HG03378 (cell line): ENCODE measurements around the gene MYLK2.
"Not testable (repeated sequence)": the region's sequence is repeated elsewhere in the genome, so short reads cannot be mapped to it uniquely, and the experiment has no call there.

ENCODE experiments used
- ATAC-seq: cut with Tn5 transposase; IDR thresholded peaks from one replicate; pipeline ENCODE4 v1.9.1; 2021; ENCODE audit warnings: mild to moderate bottlenecking, moderate library complexity; ENCODE audit not compliant: unreplicated experiment

MYLK2 gene

DNA sequence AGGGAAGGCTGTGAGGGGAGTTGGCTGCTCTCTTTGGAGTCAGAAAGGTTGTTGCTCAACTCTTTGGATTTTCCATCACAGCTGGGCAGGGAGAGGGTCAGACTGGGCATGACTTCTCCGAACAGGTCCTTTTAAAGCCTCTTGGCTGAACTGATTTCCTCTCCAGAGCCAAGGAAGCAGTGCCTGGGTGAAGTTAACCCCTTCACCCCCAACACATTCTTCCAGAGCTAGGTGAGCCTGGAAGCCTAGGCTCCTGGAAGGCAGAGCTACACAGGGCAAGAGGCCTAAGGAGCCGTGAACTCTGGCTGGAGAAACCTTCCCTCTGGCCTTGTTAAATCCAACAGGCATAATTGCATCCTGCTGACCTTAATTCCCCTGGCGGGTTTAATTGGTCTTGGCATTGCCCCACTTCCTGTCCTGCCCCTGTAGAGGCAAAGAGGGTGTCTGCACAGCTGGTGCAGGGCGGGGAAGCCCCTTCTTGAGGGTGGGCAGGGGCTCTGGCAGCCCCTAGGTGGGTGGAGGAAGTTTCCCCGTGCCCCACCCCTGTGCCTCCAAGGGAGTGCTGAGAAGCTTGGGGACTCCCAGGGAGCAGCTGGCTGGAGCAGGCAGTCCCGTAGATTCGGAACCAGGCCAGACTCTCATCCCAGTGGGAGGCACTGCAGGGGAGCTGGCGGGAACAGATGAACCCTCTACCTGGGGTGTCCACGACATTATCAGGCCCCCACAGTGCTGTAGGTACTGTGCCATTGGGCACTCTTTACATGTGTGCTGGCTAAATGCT is 3.6 kb upstream of the MYLK2 start:
- ATAC-seq: no peak

DNA sequence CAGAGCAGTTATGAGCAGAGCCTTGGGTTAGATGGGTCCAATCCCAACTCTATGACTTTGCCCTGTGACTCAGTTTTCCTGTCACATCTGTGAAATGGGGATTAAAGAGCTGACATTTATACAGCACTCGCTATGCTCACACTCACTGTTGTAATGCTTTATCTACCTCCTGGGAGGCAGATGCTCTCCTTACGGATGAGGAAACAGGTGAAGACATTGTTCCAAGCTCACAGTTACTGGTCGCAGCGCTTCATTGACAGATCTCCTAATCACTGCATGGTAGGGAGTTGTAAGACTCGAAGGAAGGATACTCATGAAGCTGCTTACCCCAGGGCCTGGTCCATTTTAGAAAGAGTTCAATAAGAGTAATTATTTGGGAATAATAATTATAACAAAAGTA is 2.9 kb upstream of the MYLK2 start:
- no peak for ATAC-seq

GRCh38 chr20:31817461-31817860 is 1.7 kb upstream of the MYLK2 start:
- ATAC-seq: no peak

DNA sequence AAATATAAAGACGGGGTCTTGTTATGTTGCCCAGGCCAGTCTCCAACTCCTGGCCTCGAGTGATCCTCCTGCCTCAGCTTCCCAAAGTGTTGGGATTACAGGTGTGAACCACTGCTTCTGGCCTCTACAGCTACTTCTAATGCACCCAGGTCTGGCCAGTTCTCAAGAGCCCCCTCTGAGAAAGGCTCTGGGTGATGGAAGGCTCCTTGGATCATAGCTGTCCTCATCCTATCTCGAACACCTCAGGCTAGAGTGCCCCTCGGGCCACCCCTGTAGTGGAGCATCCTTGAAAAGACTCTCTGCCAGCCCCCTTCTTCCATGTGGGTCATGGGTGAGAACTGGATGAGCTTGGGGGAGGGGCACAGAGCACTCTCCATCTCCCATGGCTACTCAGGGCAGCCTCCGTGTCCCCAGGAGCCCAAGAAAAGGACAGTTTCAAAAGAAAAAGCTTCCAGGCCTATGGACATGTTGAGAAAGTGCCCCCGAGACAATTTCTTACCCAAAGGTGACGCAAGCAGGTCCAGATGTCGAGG is 714 bp upstream of the MYLK2 start:
- no peak for ATAC-seq

- no peak for ATAC-seq
These were observed 1.1 kb downstream of the MYLK2 start for GRCh38 chr20:31820228-31820627.

- no peak for ATAC-seq
These were observed 2.3 kb downstream of the MYLK2 start for GRCh38 chr20:31821427-31821826.

GRCh38 chr20:31822421-31823330 is 3.5 kb downstream of the MYLK2 start:
- peak; percentile 64 for ATAC-seq

GRCh38 chr20:31823360-31824124 is 4.4 kb downstream of the MYLK2 start:
- no peak for ATAC-seq

GRCh38 chr20:31824125-31824485 is 4.9 kb downstream of the MYLK2 start:
- ATAC-seq: no peak

DNA sequence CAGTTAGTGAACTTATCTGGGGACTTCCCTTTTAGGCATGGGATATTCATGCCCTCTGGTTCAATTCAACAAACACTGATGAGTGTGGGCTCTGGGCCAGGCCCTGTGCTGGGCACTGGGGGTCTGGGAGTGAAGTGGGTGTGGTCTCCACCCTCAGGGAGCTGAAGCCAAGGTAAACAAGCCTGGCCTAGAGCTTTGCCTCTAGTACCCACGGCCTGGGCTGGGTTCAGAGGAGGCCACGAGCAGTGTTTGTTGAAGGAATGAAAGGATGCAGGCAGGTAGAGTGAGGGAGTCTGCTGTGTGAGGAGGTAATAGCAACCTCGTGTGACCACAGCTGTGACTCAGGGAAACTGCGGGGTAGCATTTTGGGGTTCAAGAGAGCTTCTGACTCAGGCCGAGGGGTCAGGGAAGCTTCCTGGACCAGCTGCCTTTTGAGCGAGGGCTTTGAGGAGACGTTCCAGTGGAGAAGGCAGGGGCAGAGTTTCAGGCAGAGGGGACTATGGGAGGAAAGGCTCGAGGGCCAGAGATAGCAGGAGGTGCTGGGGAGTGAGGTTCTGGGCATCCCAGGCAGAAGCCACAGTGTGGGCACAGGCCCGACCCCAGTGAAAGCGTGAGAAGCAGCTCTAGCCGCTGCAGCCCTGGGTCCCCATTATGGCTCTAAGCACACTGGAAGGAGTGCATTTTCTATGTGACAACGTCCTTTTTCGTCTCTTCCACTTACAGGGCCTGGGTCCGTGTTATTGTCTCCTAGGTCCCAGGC is 5.6 kb downstream of the MYLK2 start:
- ATAC-seq: no peak

DNA sequence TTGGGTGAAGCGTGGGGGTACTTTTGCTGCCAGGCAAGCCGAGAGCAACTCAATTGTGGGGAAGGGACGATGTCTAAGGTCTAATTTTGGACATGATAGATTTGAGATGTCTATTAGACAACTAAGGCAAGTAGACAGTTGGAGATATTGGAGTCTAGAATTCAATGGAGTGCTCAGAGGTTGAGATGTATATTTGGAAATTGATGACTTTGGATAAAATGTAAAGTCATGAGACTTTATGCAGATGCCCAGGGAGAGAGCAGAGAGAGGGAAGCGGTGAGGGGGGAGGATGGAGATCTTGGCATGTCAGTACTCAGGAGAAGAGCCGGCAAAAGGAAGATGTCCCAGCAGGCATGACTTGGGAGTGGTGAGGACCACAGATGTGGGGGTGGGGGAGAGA is 6.9 kb downstream of the MYLK2 start:
- no peak for ATAC-seq

GRCh38 chr20:31827059-31827458 is 7.9 kb downstream of the MYLK2 start:
- no peak for ATAC-seq

DNA sequence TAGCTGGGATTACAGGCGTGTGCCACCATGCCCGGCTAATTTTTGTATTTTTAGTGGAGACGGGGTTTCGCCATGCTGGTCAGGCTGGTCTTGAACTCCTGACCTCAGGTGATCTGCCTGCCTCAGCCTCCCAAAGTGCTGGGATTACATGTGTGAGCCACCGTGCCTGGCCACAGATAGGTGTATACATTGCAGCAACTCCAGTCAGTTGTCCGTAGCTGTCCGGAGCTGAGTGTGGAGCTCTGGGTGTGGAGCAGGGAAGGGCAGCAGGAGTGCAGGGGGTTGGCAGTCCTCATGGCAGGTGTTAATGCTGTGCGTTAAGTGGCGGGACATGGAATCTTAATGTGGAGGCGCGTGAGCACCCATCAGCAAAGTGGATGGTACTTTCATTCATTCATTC is 8.9 kb downstream of the MYLK2 start:
- ATAC-seq: not testable (repeated sequence)

DNA sequence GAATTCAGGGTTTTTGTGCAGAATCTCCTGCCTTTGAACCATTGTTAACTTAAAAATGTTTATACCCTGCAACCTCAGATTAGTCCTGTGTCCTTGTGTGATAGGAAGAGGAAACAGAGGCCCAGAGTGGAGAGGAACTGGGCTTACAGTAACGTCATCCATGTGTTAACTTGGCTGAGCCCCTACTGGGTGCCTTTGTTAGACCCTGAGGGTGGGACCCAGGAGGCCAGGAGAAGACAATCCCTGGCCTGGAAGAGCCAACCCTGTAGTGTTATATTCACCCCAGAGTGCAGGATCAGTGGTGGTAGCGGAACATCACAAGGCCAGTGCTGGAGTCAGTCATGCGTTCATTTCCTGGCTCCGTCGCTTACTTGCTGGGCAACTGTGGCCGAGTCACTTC is 10.6 kb downstream of the MYLK2 start:
- ATAC-seq: no peak

DNA sequence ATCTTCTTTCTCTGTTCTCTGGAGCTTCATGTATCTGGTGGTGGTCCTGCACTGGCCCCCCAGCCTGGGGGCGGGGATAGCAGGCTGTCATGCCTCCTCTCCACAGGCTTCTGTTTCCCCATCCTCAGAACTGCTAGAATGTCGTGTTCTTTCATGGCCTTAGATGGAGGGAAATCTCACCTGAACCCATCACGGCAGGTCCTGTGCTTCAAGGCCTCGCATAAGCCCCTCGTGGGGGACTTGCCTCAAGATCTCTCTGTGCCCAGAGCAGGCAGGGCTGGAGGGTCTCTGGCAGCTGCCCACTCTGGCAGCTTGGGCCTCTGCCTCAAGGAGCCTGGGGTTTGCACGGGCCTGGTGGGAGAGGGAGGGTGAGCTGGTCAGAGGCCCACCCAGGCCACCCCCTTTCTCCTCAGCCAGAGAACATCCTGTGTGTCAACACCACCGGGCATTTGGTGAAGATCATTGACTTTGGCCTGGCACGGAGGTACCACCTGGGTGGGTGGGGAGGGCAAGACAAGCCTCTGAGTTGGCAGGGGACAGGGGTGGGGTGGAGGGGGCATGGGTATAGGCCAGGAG is 11.3 kb downstream of the MYLK2 start:
- ATAC-seq: no peak

DNA sequence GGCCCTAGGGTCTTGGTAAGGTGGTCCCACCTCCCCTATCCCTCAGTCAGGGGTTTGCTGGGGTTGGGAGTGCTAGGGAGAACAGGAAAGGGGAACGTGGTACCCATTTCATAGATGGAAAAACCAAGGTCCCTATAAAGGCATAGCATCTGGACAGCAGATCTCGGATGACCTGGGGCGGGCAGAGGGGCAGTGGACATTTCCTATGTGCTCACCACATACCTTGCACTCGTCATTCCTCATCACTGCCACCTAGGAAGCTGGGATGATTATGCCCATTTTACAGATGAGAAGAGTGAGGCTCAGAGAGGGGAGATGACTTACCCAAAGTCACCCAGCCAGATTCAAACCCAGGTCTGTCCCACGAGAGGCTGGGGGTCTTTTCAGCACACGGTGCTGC is 12.1 kb downstream of the MYLK2 start:
- no peak for ATAC-seq

- no peak for ATAC-seq
These were observed 12.7 kb downstream of the MYLK2 start for GRCh38 chr20:31831771-31832306.

DNA sequence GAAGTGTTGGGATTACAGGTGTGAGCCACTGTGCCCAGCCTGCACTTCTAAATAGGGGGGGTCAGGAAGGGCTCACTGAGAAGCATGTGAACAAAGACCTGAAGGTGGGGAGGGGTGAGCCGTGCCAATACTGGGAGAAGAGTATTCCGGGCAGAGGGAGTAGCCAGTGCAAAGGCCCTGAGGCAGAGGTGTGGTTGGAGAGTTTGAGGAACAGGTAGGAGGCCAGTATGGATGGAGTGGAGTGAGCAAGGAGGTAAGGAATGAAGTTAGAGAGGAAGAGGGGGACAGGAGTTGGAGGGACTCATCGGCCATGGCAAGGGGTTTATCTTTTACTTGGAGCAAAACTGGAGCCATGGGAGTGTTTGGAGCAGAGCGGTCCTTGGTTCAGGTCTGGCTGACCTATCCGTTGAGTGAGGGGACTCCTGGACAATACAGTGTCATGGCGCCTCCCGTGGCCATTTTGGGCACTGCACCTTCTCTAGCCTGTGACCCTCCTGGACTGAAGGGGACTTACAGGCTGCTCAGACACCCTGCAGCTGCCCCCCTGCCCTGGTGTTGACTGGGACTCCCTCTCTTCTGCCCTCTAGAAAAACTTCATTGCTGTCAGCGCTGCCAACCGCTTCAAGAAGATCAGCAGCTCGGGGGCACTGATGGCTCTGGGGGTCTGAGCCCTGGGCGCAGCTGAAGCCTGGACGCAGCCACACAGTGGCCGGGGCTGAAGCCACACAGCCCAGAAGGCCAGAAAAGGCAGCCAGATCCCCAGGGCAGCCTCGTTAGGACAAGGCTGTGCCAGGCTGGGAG is 14.2 kb downstream of the MYLK2 start:
- ATAC-seq: no peak

DNA sequence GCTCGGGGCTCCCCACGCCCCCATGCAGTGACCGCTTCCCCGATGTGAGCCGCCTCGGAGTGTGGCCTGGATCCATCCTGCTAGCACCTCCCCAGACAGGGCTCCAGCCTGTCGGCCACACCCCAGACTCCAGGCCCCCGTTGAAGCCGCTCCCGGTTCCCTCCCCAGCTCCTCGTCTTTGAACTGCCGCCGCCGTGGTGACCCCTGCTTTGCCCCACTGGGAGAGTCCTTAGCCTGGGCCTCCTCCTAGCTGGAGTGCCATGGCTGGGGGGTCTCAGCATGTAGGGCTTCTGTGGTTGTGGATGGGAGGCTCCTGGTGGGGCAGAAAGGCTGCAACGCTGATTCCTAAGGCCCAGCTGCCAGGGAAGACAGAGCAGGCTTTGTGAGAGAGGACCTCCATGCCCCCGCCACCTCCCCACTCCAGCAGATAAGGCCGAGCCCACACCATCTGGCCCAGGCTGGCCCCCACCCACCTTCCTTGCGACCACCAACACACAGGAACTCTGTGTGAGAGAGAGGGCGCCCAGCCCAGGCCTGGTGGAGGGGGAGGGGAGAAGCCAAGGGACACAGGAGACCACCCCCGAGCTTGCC is 14.9 kb downstream of the MYLK2 start:
- no peak for ATAC-seq
